A549 (cell line): ENCODE data around the gene NRXN2. TPM values are rescaled to one million over a fixed set of nuclear protein-coding genes. Genes with fewer than 3 reads are reported as not detected.

ENCODE experiments used
- ATAC-seq, 2 experiments: fragments of 200-7000 bp in 1 of 2; fragments of >200 bp in 1 of 2; cut with Nextera tagmentation in 1 of 2; cut with Tn5 transposase in 1 of 2; 3 replicates each; pipeline versions ENCODE4 v1.8.0 to v1.9.1; 2018 to 2020; ENCODE audit warnings: mild to moderate bottlenecking in 1 of 2, moderate library complexity in 1 of 2
- CTCF ChIA-PET: fragments of 300-600 bp; sonication (Branson Sonifier 250); formaldehyde crosslinking; extraction: SDS; loops from one replicate; lab custom pipeline; 2021; ENCODE audit warnings: antibody characterized with exemption, inconsistent platforms; lab: Yijun Ruan, JAX
- POLR2A ChIA-PET: fragments of 350-600 bp; formaldehyde crosslinking; extraction: SDS; loops from one replicate; lab custom pipeline; 2021; ENCODE audit warnings: antibody characterized with exemption, inconsistent platforms; lab: Yijun Ruan, JAX
- DNase-seq, 2 experiments: peaks; one replicate each; pipeline versions ENCODE4 v3.0.0 to v3.0.0-alpha.2; 2011 to 2016; ENCODE audit warnings: low read depth in 1 of 2, low spot score in 1 of 2
- FAIRE-seq: peaks from 2 replicates; lab custom pipeline; 2011; peaks lifted over from hg19 to GRCh38; lab: Jason Lieb, UNC
- H3K27ac ChIP-seq, 2 experiments: fragments of >200 bp; sonication (Bioruptor Twin); formaldehyde crosslinking; 3 replicates each; pipeline ENCODE4 v1.5.1; 2016 to 2017
- H3K4me1 ChIP-seq: fragments of >200 bp; sonication (Bioruptor Twin); formaldehyde crosslinking; 3 replicates; pipeline ENCODE4 v1.6.1; 2016
- H3K4me2 ChIP-seq: fragments of >200 bp; sonication (Bioruptor Twin); formaldehyde crosslinking; 3 replicates; pipeline ENCODE4 v1.6.1; 2016
- H3K4me3 ChIP-seq: fragments of >200 bp; sonication (Bioruptor Twin); formaldehyde crosslinking; 3 replicates; pipeline ENCODE4 v1.5.1; 2016
- H3K9me3 ChIP-seq: fragments of >200 bp; sonication (Bioruptor Twin); formaldehyde crosslinking; 3 replicates; pipeline ENCODE4 v1.6.1; 2016
- BCL3 ChIP-seq: fragments of >200 bp; sonication (Bioruptor Twin); formaldehyde crosslinking; IDR thresholded peaks from 3 replicates; pipeline ENCODE4 v1.6.1; 2016
- CBX8 ChIP-seq: fragments of 200-600 bp; sonication (generic); IDR thresholded peaks from 2 replicates; pipeline ENCODE4 v1.6.1; 2016
- CHD4 ChIP-seq: fragments of 200-600 bp; sonication (generic); IDR thresholded peaks from 2 replicates; pipeline ENCODE4 v1.6.1; 2016; ENCODE audit warnings: antibody characterized with exemption, mild to moderate bottlenecking, borderline replicate concordance
- EHF ChIP-seq: fragments of 250-450 bp; sonication (Bioruptor Pico); IDR thresholded peaks from 2 replicates; pipeline ENCODE4 v1.5.0; 2020; ENCODE audit warnings: mild to moderate bottlenecking
- EP300 ChIP-seq, 2 experiments: fragments of >200 bp; sonication (Bioruptor Twin); formaldehyde crosslinking; IDR thresholded peaks; 2 replicates in 1 of 2; 3 replicates in 1 of 2; pipeline ENCODE4 v1.6.1; 2016 to 2017
- ESRRA ChIP-seq: fragments of 150-350 bp; IDR thresholded peaks from 2 replicates; pipeline ENCODE4 v1.6.1; 2014; ENCODE audit warnings: mild to moderate bottlenecking, low read length, borderline replicate concordance
- HDAC2 ChIP-seq: fragments of 200-600 bp; sonication (generic); IDR thresholded peaks from 2 replicates; pipeline ENCODE4 v1.6.1; 2016
- HES2 ChIP-seq: fragments of >200 bp; sonication (Bioruptor Twin); formaldehyde crosslinking; IDR thresholded peaks from 2 replicates; pipeline ENCODE4 v1.6.1; 2016
- HEYL ChIP-seq: fragments of 250-450 bp; sonication (Bioruptor Pico); IDR thresholded peaks from 2 replicates; pipeline ENCODE4 v1.8.0; 2021; ENCODE audit warnings: mild to moderate bottlenecking, moderate library complexity
- HOXB13 ChIP-seq: fragments of 250-450 bp; sonication (Bioruptor Pico); IDR thresholded peaks from 2 replicates; pipeline ENCODE4 v1.5.0; 2020; ENCODE audit warnings: low read depth, mild to moderate bottlenecking, moderate library complexity
- KDM5A ChIP-seq: fragments of 200-600 bp; sonication (generic); IDR thresholded peaks from 2 replicates; pipeline ENCODE4 v1.6.1; 2016; ENCODE audit warnings: antibody characterized with exemption, mild to moderate bottlenecking
- NFE2L2 ChIP-seq: fragments of 150-350 bp; conservative IDR thresholded peaks from 2 replicates; pipeline ENCODE4 v1.6.1; 2014; ENCODE audit warnings: low read length
- NPAS2 ChIP-seq: fragments of 250-450 bp; sonication (Bioruptor Pico); IDR thresholded peaks from 2 replicates; pipeline ENCODE4 v1.8.0; 2022; ENCODE audit warnings: mild to moderate bottlenecking, moderate library complexity, borderline replicate concordance
- NR3C1 ChIP-seq: fragments of >200 bp; sonication (Bioruptor Twin); formaldehyde crosslinking; IDR thresholded peaks from 3 replicates; pipeline ENCODE4 v1.6.1; 2017
- PBX3 ChIP-seq: IDR thresholded peaks from 2 replicates; pipeline ENCODE4 v1.6.1; 2012
- PHF8 ChIP-seq: fragments of 200-600 bp; sonication (generic); IDR thresholded peaks from 2 replicates; pipeline ENCODE4 v1.6.1; 2016; ENCODE audit warnings: low read depth, mild to moderate bottlenecking, antibody characterized with exemption, moderate library complexity, borderline replicate concordance
- POLR2A ChIP-seq: IDR thresholded peaks from 2 replicates; pipeline ENCODE4 v1.6.1; 2012; ENCODE audit warnings: mild to moderate bottlenecking, low read length
- RCOR1 ChIP-seq: fragments of 150-350 bp; IDR thresholded peaks from 2 replicates; pipeline ENCODE4 v1.6.1; 2014; ENCODE audit warnings: antibody characterized with exemption, low read length, low read depth
- SREBF2 ChIP-seq: fragments of 450-650 bp; IDR thresholded peaks from 2 replicates; pipeline ENCODE4 v1.6.1; 2014; ENCODE audit warnings: mild to moderate bottlenecking, moderate library complexity
- ZC3H11A ChIP-seq: fragments of 450-650 bp; IDR thresholded peaks from 2 replicates; pipeline ENCODE4 v1.6.1; 2014; ENCODE audit warnings: antibody characterized with exemption, mild to moderate bottlenecking
- ZNF302 ChIP-seq: fragments of 250-450 bp; sonication (Bioruptor Pico); IDR thresholded peaks from 2 replicates; pipeline ENCODE4 v1.9.0; 2021; ENCODE audit warnings: inconsistent platforms, mild to moderate bottlenecking, moderate library complexity
- ZSCAN20 ChIP-seq: fragments of 250-450 bp; sonication (Bioruptor Pico); IDR thresholded peaks from 2 replicates; pipeline ENCODE4 v1.8.0; 2022; ENCODE audit warnings: mild to moderate bottlenecking, moderate library complexity
- WGBS: methylation state at CpG from one replicate; pipeline ENCODE4 v1.1.6; 2017; ENCODE audit errors: missing lambda C conversion rate; 5-methylcytosine and 5-hydroxymethylcytosine counted together
- polyA plus RNA-seq, 4 experiments: library from polyadenylated mRNA; depleted of rRNA in 3 of 4; stranded (reverse); fragments of >200 nt; fragmentation: RNase III in 1 of 4; extraction: RNeasy Plus Mini Kit Qiagen cat#74134 plus additional on column Dnase treatment in 1 of 4; gene quantifications; 2 replicates in 3 of 4; 3 replicates in 1 of 4; pipeline ENCODE4 v1.2.3, GENCODE V29; 2011 to 2017
- TF ChIP-seq, protein P1 (sequence below): fragments of >200 bp; sonication (Bioruptor Twin); formaldehyde crosslinking; IDR thresholded peaks from 3 replicates; pipeline ENCODE4 v1.5.1; 2016
- TF ChIP-seq, protein P2 (sequence below): fragments of 450-650 bp; IDR thresholded peaks from 2 replicates; pipeline ENCODE4 v1.6.1; 2014; ENCODE audit warnings: antibody characterized with exemption

NRXN2 gene
- polyA plus RNA-seq, 2 of the 4 experiments (the other 2 are of a cell fraction): 0.04 TPM; not detected in 1

DNA sequence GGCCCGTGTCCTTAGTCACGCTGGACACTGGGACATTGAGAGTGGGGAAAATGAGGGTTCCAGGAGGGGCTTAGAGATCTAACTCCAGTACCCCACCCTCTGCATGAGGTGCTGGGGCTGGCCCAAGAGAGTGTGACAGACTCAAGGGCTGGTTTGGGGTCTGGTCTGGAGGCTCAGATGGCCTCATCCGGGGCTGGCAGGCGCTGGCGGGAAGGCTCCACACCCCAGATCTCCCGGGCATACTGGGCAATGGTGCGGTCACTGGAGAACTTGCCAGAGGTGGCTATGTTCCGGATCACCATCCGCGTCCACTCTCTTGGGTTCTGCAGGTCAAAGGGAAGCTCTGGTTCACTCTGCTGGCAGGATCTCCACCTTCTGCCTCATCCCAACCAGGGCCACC lies 23.5 kb upstream of the NRXN2 start:
- no peak for ATAC-seq
- 85% methylated on average over 10 of the region's 10 CpGs for WGBS
- ChIA-PET POLR2A (no interaction called here), CTCF (interaction anchor here (1.0 to 1.2 kb wide), 3 partner anchors 25 to 429 kb away, joined by 3 to 9 read pairs (median 3); partner anchors contain the start of genes PRDX5 and TRMT112)
- no peaks in the 10 kb centered on the region for H3K9me3 ChIP-seq
- no peak for TF ChIP-seq EHF
- no peak for TF ChIP-seq PBX3
- TF ChIP-seq HDAC2: no peak
- TF ChIP-seq CBX8: no peak
- no peak for TF ChIP-seq POLR2A
- TF ChIP-seq RCOR1: no peak
- TF ChIP-seq EP300 (IDR thresholded peaks at IDR 0.05): no peak
- TF ChIP-seq KDM5A: no peak
- H3K4me1 ChIP-seq: peaks cover 28% of the 10 kb centered on the region
- no peak for DNase-seq
- H3K4me3 ChIP-seq: no peak overlapping the region; the same call in 2 of the 3 replicates
- no peak overlapping the region for H3K27ac ChIP-seq
- no peak for FAIRE-seq
- H3K4me2 ChIP-seq: peak overlapping the region; percentile 99; the same call in 1 of the 3 replicates

DNA sequence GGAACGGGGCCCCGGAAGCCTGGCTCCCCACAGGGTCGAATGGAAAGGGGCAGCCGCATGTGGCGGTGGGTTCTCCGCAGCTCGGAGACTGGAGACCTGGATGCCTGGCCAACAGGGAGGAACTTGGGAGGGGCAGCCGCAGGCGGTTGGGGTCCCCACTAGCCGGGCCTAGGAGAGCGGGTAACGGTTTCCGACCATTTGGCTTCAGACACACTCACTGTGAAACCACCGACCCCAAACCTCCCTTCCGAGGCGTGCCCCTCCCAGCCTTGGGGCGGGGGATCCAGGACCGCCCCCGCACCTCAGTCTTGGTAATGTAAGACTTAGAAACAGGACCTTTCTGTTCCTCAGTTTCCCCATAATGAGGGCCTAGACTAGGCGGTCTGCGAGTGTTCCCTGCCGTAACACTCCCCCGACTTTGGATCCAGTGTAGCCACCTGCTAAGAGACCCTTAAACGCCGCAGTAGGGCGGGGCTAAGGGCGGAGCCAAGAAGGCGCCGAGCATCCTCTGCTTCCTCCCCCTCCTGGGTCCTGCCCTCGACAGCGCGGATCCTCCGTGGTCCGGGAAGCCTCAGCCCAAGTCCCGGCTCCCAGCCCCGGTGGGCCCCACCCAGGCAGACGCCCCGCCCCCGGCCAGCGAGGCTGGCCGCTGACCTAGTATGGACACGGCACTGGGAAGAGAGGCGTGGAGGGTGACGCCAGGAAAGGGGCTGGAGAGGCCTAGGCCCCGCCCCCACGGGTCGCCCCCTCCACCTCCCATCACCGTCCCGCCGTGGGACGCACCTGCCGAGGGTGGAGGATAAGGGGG lies 22.7 kb upstream of the NRXN2 start:
- CTCF ChIA-PET: interaction anchor here (3.5 to 7.2 kb wide), 2 partner anchors 11 to 42 kb away, joined by 19 to 104 read pairs; partner anchors contain the start of gene PYGM
- ATAC-seq (peak; percentile 15 to 57; a peak in 5 of 6 replicates), FAIRE-seq (no peak), DNase-seq (peak; percentile 67 to 73)
- WGBS: 9% methylated on average over 48 of the region's 52 CpGs
- H3K4me2 ChIP-seq: peak overlapping the region; percentile 99
- H3K4me3 ChIP-seq: peak overlapping the region; percentile 61
- POLR2A ChIA-PET: interaction anchor here (0.5 kb wide), 1 partner anchor 428 kb away, joined by 3 read pairs; the partner anchor contains the start of gene TRMT112
- TF ChIP-seq, protein P1, sequence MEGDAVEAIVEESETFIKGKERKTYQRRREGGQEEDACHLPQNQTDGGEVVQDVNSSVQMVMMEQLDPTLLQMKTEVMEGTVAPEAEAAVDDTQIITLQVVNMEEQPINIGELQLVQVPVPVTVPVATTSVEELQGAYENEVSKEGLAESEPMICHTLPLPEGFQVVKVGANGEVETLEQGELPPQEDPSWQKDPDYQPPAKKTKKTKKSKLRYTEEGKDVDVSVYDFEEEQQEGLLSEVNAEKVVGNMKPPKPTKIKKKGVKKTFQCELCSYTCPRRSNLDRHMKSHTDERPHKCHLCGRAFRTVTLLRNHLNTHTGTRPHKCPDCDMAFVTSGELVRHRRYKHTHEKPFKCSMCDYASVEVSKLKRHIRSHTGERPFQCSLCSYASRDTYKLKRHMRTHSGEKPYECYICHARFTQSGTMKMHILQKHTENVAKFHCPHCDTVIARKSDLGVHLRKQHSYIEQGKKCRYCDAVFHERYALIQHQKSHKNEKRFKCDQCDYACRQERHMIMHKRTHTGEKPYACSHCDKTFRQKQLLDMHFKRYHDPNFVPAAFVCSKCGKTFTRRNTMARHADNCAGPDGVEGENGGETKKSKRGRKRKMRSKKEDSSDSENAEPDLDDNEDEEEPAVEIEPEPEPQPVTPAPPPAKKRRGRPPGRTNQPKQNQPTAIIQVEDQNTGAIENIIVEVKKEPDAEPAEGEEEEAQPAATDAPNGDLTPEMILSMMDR: no peak
- TF ChIP-seq PHF8 (no peak), EHF (no peak), HOXB13 (CRISPR knock-in tag) (no peak), BCL3 (no peak), ESRRA (no peak), ZNF302 (CRISPR knock-in tag) (no peak), NR3C1 (no peak), ZC3H11A (no peak)
- TF ChIP-seq, protein P2, sequence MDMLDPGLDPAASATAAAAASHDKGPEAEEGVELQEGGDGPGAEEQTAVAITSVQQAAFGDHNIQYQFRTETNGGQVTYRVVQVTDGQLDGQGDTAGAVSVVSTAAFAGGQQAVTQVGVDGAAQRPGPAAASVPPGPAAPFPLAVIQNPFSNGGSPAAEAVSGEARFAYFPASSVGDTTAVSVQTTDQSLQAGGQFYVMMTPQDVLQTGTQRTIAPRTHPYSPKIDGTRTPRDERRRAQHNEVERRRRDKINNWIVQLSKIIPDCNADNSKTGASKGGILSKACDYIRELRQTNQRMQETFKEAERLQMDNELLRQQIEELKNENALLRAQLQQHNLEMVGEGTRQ: no peak
- peaks cover 28% of the 10 kb centered on the region for H3K4me1 ChIP-seq
- no peaks in the 10 kb centered on the region for H3K9me3 ChIP-seq
- peak overlapping the region; percentile 61 to 84; a peak in 4 of 6 replicates for H3K27ac ChIP-seq

DNA sequence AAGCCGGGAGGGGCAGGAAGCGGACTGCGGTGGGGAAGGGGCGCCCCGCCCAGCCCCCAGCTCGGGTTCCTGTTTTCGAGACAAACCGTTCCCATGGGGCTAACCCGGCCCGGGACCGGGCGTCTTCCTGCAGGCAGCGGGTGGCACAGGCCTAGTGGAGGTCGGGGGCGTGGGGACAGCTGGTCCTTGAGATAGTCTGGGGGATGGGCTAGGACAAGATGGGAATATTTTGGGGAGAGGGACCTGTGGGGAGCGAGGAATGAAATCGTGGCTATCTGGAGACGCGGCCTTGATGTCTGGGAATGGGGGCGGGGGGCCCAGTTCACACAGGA lies 22.2 kb upstream of the NRXN2 start:
- POLR2A ChIA-PET: interaction anchor here (0.5 kb wide), 1 partner anchor 428 kb away, joined by 3 read pairs; the partner anchor contains the start of gene TRMT112
- TF ChIP-seq POLR2A: no peak
- TF ChIP-seq NR3C1: no peak
- no peak for TF ChIP-seq BCL3
- TF ChIP-seq HEYL (CRISPR knock-in tag): no peak
- TF ChIP-seq NFE2L2: no peak
- TF ChIP-seq HES2: no peak
- TF ChIP-seq SREBF2: no peak
- TF ChIP-seq ZSCAN20 (CRISPR knock-in tag): no peak
- TF ChIP-seq EHF: no peak
- no peak for TF ChIP-seq NPAS2 (CRISPR knock-in tag)
- no peak for TF ChIP-seq CBX8
- TF ChIP-seq RCOR1: no peak
- TF ChIP-seq CHD4: no peak
- TF ChIP-seq, all 56 proteins: peak for 0
- Histone ChIP-seq H3K27ac (peak overlapping the region; percentile 61 to 84; a peak in 5 of 6 replicates), H3K9me3 (no peaks in the 10 kb centered on the region), H3K4me3 (peak overlapping the region; percentile 61), H3K4me2 (peak overlapping the region; percentile 99), H3K4me1 (peaks cover 28% of the 10 kb centered on the region)
- 7% methylated on average over 7 of the region's 20 CpGs for WGBS
- DNase-seq: no peak
- no peak for ATAC-seq
- CTCF ChIA-PET: interaction anchor here (1.1 to 7.2 kb wide), 7 partner anchors 11 to 390 kb away, joined by 3 to 104 read pairs (median 21); partner anchors contain the start of gene PYGM
- no peak for FAIRE-seq
